ENCODE data around the gene IKZF1. TPM values are rescaled to one million over a fixed set of nuclear protein-coding genes. Genes with fewer than 3 reads are reported as not detected.

Gene IKZF1
- total and polyA plus RNA-seq, 2 of the 4 experiments (the other 2 are of a cell fraction): not detected

- TF ChIP-seq RCOR1 (IDR thresholded peaks at IDR 0.05; ENCODE audit: insufficient replicate concordance, low read length) (no peak), SMC3 (IDR thresholded peaks at IDR 0.05; ENCODE audit: low read depth, low read length) (no peak), ELK1 (IDR thresholded peaks at IDR 0.05; ENCODE audit: borderline replicate concordance, low read depth, low read length) (no peak), FOS (IDR thresholded peaks at IDR 0.05; ENCODE audit: low read depth, low read length) (no peak), USF2 (IDR thresholded peaks at IDR 0.05; ENCODE audit: low read depth, low read length) (no peak), NFE2L2 (IDR thresholded peaks at IDR 0.05; ENCODE audit: low read depth, low read length) (no peak), CTCF (conservative IDR thresholded peaks at IDR 0.05; ENCODE audit: low read depth, low read length) (no peak), CHD1 (IDR thresholded peaks at IDR 0.05; ENCODE audit: low read depth, low read length) (no peak), CEBPB (IDR thresholded peaks at IDR 0.05; ENCODE audit: low read depth, low read length) (no peak), POLR2A (IDR thresholded peaks at IDR 0.05; ENCODE audit: low read depth, low read length) (no peak), RAD21 (IDR thresholded peaks at IDR 0.05; ENCODE audit: low read length) (no peak), MAFK (IDR thresholded peaks at IDR 0.05; ENCODE audit: low read depth, low read length) (no peak), BHLHE40 (IDR thresholded peaks at IDR 0.05; ENCODE audit: low read depth, low read length) (no peak), RFX5 (IDR thresholded peaks at IDR 0.05; ENCODE audit: low read depth, low read length) (no peak)
- Histone ChIP-seq H4K5ac (ENCODE audit: low read depth, low read length) (no peak overlapping the region), H3K79me1 (ENCODE audit: low read depth in 1 of 2, low read length in 2 of 2) (no peaks in the 10 kb centered on the region), H2BK5ac (ENCODE audit: low read depth, low read length, poor library complexity, severe bottlenecking) (no peak overlapping the region), H3K4ac (ENCODE audit: low read depth, low read length) (no peak overlapping the region), H3K14ac (replicated peaks; ENCODE audit: low read depth, low read length) (no peak overlapping the region), H4K91ac (ENCODE audit: insufficient read depth, low read depth, low read length) (no peak overlapping the region), H3K27ac (ENCODE audit: insufficient read depth, low read length) (no peak overlapping the region), H2AK9ac (replicated peaks; ENCODE audit: low read depth, low read length, poor library complexity) (no peak overlapping the region), H3K56ac (ENCODE audit: extremely low read depth, insufficient read depth, low read length) (no peak overlapping the region), H3K4me3 (ENCODE audit: insufficient read depth, low read depth, low read length) (no peak overlapping the region), H2AK5ac (ENCODE audit: low read depth, low read length) (no peak overlapping the region), H4K20me1 (ENCODE audit: insufficient read depth, low read length) (no peaks in the 10 kb centered on the region), H3K23ac (ENCODE audit: low read depth, low read length) (no peak overlapping the region), H3K9ac (ENCODE audit: low read depth, low read length) (no peak overlapping the region), H2BK120ac (ENCODE audit: low read depth, low read length) (no peak overlapping the region), H3K36me3 (ENCODE audit: control insufficient read depth, insufficient read depth, low read length) (no peaks in the 10 kb centered on the region), H2BK20ac (ENCODE audit: low read depth, low read length) (no peak overlapping the region), H3K4me2 (ENCODE audit: low read depth, low read length) (no peak overlapping the region), H3K9me1 (ENCODE audit: insufficient read depth, low read length) (no peaks in the 10 kb centered on the region), H2AFZ (replicated peaks; ENCODE audit: low read length, poor library complexity) (no peak overlapping the region), H4K8ac (ENCODE audit: low read depth in 2 of 2, low read length in 2 of 2) (no peak overlapping the region), H3K9me3 (ENCODE audit: control insufficient read depth, insufficient read depth, low read length) (no peaks in the 10 kb centered on the region), H2BK15ac (ENCODE audit: low read depth, low read length) (no peak overlapping the region), H3K27me3 (ENCODE audit: control insufficient read depth, insufficient read depth, low read length) (peaks cover under 1% of the 10 kb centered on the region; the same call in 1 of the 2 replicates), H3K4me1 (ENCODE audit: control insufficient read depth, insufficient read depth, low read length) (no peaks in the 10 kb centered on the region), H3K18ac (ENCODE audit: low read depth, low read length) (no peak overlapping the region)
- ATAC-seq (ENCODE audit: low read depth) (no peak), DNase-seq (no peak)
- intact Hi-C loops (cut with micrococcal nuclease): no loop called here
- in situ Hi-C loops (cut with MboI; ENCODE audit: low sequenced_read_pairs): no loop called here
- BruUV-seq (replicated peaks): no TSS peak
- WGBS, 2 experiments (ENCODE audit: extremely low coverage in 2 of 2, insufficient read length in 1 of 2): no CpG with 5 or more reads among the region's 4 CpGs
- dilution Hi-C loops (cut with HindIII; ENCODE audit: low sequenced_read_pairs, unreplicated experiment): no loop called here
- CTCF ChIA-PET: no interaction called here
- POLR2A ChIA-PET (ENCODE audit: unreplicated experiment): no interaction called here
Measured at GRCh38 chr7:50296799-50297198, 7.7 kb upstream of the IKZF1 start.
